HG03196 (cell line): Measurements from ENCODE around the gene SOX1.

Experiments
- ATAC-seq: cut with Tn5 transposase; IDR thresholded peaks from one replicate; pipeline ENCODE4 v1.9.1; 2021; ENCODE audit not compliant: unreplicated experiment

SOX1 gene

GRCh38 chr13:112067116-112067741, at the start of gene SOX1:
TSS of gene SOX1 (plus strand) at chr13:112067149. CDS start at chr13:112067659, 510 bp downstream.
- no peak for ATAC-seq

- ATAC-seq, result no peak
Measured at GRCh38 chr13:112024577-112024976, 42.4 kb upstream of the SOX1 start.

GRCh38 chr13:112027250-112027649, 39.7 kb upstream of the SOX1 start:
- no peak for ATAC-seq

DNA sequence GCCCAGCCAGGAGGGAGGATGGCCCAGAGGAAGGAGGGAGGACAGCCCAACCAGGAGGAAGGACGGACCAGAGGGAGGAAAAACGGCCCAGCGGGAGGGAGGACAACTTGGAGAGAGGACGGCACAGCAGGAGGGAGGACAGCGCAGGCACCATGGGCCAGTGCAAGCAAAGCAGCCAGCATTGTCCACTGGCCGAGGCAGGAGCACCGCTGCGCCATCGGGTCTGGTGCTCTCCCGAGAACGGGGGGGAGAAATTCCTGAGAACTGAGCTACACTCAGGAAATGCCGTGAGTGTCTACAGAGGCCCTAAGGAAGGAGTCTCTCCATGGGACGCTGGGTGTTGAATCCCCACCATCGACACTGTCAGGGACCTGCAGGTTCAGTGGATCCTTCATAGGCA, 38.5 kb upstream of the SOX1 start:
- ATAC-seq, result no peak

DNA sequence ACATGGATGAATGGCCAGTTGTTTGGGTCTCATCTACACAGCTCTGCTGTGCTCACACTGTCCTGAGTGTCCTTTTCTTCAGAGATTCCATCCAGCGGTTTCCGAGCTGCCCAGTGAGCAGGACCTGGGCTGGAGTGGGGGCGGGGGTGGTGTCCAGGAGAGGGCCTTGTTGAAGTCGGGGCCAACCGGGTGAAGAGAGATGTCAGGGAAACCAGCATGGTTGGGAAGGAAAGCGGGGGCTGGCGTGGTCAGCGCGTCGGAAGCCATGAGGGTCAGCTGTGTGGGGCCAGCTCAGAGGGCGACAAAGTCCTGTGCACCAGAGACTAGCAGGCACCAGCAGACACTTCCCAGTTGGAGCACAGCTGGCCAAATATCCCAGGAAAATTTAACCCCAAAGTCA, 37.8 kb upstream of the SOX1 start:
- ATAC-seq, result no peak

DNA sequence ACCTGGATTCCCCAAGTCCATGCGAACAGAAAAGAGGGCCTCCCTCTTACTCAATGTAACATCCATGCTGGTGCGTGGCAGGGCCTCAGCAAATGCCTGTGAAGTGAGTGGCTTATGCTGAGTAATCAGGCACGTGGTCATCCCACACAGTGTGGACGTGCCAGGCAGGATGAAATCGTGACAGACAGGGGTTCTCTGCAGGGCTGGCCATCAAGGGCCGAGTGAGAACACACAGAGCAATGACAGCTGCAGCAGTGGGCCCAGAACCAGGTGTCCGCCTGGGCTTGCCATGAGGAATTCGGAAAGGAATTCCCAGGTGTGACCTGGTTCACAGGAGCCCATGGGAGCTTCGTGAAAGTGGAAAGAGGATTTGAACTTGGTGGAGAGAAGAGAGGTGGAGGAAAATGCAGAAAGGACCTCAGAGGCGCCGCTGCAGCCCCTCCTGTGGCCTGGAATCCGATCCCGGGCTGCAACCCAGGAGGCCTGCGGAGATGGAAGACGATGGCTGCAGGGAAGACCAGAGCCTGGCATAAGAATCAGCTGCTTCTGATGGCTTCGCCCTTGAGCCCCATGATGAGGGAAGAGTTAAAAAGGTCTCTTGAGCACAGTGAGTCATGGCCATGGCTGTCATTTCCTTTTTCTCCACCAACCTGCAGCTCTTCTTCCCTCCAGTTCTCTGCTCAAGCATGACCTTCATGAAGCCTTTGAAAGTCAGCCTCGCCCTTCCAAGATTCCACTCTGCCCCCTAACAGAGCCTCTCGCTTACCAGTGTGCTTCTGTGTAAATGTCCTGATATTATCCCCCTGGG, 34.6 kb upstream of the SOX1 start:
- ATAC-seq, result no peak

GRCh38 chr13:112034231-112034630, 32.7 kb upstream of the SOX1 start:
- no peak for ATAC-seq

- ATAC-seq, result no peak
Measured at GRCh38 chr13:112034846-112035245, 32.1 kb upstream of the SOX1 start.

DNA sequence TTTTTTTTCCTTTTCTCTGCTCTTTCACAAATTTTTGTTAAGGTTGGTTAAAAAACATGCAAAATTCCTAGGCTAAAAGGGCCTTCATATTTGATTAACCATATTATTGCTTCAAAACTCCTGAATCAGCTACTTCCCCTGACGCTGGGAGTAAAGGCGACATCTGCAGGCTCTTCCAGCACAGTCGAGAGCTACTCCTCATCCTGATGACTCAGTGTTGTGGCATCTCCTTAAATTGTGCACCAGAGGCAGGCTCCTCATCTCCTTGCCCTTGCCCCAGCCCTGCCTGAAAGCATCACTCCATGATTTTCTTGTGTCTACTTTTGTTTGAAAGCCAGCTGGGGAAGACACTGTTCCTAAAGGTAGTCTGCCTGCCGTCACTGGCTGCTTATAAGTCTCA, 24.5 kb upstream of the SOX1 start:
- ATAC-seq, result no peak

- ATAC-seq, result no peak
Measured at GRCh38 chr13:112052213-112052612, 14.7 kb upstream of the SOX1 start.

DNA sequence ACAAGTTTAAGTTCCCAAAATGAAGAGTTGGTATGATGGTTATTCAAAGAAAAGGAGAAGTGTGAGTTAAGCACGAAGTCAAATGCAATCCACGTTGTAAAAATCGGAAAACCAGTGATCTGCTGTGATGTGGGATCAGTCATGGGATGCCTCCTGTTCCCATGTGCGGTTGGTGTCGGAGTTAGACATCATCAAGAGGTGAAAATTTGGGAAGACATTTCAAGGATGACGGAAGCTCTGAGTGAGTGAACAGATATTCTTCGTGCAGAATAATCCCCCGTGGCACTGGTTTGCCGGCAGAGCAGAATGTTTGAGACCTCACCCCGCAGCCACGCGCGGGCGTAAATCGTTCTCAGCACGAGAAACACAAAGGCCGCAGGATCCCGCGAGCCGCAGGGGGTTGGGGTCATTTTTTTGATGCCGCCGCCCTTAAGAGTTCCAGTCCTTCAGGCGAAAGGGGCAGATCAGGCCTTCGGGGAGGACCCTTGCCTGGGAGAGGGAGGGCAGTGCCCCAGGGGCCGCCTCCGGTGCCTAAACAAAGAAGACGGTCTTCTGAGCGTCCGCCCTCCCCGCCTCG, 13.7 kb upstream of the SOX1 start:
- ATAC-seq, result no peak

GRCh38 chr13:112053744-112054615, 13.0 kb upstream of the SOX1 start:
- ATAC-seq, result no peak

- no peak for ATAC-seq
Measured at GRCh38 chr13:112054616-112055015, 12.3 kb upstream of the SOX1 start.

GRCh38 chr13:112055036-112055914, 11.7 kb upstream of the SOX1 start:
- no peak for ATAC-seq

GRCh38 chr13:112055915-112056269, 11.1 kb upstream of the SOX1 start:
- ATAC-seq, result no peak

DNA sequence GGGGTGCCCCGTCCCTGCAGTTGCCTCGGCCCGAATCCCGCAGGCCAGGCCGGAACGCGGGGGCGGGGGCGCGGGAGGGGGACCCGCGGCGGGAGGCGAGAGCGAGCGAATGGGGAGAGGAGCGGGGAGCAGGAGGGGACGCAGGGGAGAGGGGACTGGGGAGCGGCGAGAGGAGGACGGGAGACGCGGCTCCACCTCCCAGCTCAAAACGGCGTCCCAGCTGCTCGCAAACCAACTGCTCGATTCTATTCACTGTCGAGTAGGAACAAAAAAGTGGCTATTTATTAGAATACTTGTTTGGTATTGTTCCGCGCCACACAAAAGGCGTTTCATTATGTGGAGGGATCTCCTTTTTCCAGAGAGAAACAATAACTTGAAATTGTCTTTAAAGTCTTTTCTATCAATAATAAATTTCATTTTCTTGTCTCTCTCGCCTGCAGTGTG, 10.6 kb upstream of the SOX1 start:
- no peak for ATAC-seq

- no peak for ATAC-seq
Measured at GRCh38 chr13:112056739-112057438, 10.1 kb upstream of the SOX1 start.

GRCh38 chr13:112057439-112057735, 9.6 kb upstream of the SOX1 start:
- ATAC-seq, result no peak

DNA sequence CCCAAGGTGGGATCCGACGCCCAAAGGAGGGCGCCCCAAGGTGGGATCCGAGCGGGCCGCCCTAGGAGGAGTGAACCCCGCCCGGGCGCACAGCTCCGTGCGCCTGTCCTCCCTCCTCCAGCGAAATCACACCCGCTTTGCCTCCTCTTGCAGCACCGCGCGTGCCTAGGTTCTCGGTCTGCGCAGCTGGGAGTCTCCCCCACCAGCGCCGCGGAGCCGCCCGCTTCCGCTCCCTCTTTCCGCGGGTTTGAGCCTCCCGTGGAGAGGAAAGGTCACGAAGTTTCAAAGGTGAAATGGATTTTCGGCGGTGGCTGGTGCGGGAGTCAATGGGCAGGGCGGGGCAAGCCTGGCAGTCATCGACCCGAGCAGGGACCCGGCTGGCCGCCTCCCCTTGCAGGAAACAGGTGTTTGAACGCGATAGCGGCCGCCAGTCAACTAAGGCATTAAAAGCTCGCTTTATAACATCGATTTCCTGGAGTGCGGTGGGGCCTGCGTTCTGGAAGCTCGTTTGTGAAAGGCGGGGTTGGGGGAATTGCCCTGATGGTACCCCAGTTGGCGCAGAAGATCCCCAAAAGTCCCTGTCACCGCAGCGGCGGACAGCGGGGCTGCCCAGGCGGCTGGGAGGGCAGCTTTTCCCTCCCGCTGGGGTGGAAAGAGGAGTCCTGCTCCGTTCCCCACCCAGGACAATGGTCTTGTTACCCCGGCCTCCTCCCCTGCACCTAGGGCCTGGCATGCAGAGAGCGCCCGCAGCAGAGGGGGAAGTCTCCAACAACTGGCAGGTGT, 9.0 kb upstream of the SOX1 start:
- ATAC-seq, result no peak
